SK-N-SH (cell line): ENCODE measurements around the gene ELMO1.

Experiments used
- GABPA ChIP-seq: IDR thresholded peaks from 2 replicates; pipeline ENCODE4 v1.4.0; 2012; ENCODE audit warnings: low read depth, mild to moderate bottlenecking
- JUND ChIP-seq: IDR thresholded peaks from 2 replicates; pipeline ENCODE4 v1.4.0; 2012
- NFIC ChIP-seq: IDR thresholded peaks from 2 replicates; pipeline ENCODE4 v1.4.0; 2012; ENCODE audit warnings: borderline replicate concordance
- USF2 ChIP-seq: fragments of 150-350 bp; IDR thresholded peaks from 2 replicates; pipeline ENCODE4 v1.6.1; 2017; ENCODE audit warnings: antibody characterized with exemption, low read length, low read depth, borderline replicate concordance
- TF ChIP-seq, protein P1 (sequence below): fragments of 200-600 bp; sonication (generic); IDR thresholded peaks from 2 replicates; pipeline ENCODE4 v1.6.1; 2017; ENCODE audit warnings: antibody characterized with exemption, mild to moderate bottlenecking, moderate library complexity

DNA sequence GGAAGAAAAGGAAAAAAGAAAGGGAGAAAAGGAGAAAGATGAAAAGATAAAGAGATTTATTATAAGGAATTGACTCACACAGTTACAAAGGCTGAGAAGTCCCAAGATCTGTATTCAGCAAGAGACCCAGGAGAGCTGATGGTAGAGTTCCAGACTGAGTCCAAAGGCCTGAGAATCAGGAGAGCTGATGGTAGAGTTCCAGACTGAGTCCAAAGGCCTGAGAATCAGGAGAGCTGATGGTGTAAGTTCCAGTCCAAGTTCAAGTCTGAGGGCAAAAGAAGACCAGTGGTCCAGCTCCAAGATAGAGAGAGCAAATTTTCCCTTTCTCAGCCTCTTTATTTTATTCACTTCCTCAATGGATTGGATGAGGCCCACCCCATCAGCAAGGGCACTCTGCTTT is 627.0 kb downstream of the ELMO1 start:
- no peak for TF ChIP-seq GABPA
- no peak for TF ChIP-seq JUND
- TF ChIP-seq USF2, result no peak
- TF ChIP-seq NFIC, result no peak
- TF ChIP-seq, protein P1, sequence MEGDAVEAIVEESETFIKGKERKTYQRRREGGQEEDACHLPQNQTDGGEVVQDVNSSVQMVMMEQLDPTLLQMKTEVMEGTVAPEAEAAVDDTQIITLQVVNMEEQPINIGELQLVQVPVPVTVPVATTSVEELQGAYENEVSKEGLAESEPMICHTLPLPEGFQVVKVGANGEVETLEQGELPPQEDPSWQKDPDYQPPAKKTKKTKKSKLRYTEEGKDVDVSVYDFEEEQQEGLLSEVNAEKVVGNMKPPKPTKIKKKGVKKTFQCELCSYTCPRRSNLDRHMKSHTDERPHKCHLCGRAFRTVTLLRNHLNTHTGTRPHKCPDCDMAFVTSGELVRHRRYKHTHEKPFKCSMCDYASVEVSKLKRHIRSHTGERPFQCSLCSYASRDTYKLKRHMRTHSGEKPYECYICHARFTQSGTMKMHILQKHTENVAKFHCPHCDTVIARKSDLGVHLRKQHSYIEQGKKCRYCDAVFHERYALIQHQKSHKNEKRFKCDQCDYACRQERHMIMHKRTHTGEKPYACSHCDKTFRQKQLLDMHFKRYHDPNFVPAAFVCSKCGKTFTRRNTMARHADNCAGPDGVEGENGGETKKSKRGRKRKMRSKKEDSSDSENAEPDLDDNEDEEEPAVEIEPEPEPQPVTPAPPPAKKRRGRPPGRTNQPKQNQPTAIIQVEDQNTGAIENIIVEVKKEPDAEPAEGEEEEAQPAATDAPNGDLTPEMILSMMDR, result no peak
